Adrenal gland (tissue), 5 donors: Measurements from ENCODE around the gene EPHA3.

ENCODE experiments used
- CTCF ChIP-seq, 6 experiments: fragments of 450-650 bp in 4 of 6; fragments of 200-600 bp in 2 of 6; sonication (generic) in 1 of 6; IDR thresholded peaks; 1 replicate in 5 of 6; 2 replicates in 1 of 6; pipeline versions ENCODE4 v1.5.1 to v1.8.0; 2016 to 2021; ENCODE audit warnings: antibody characterized with exemption in 6 of 6, mild to moderate bottlenecking in 2 of 6, moderate library complexity in 1 of 6
- POLR2A ChIP-seq, 2 donors: fragments of 450-650 bp; IDR thresholded peaks; one replicate each; pipeline ENCODE4 v1.6.1; 2017; ENCODE audit warnings: antibody characterized with exemption in 2 of 2, mild to moderate bottlenecking in 2 of 2, moderate library complexity in 1 of 2
- donor health status: DM: no; HTN: no; CAD: no.

- TF ChIP-seq CTCF (IDR thresholded peaks at IDR 0.05) (no peak), POLR2A (IDR thresholded peaks at IDR 0.05) (no peak)
Observed at GRCh38 chr3:89490129-89490528, 382.7 kb downstream of the EPHA3 start.
